K562 (cell line): ENCODE results near the gene DIAPH3. TPM values are rescaled to one million over a fixed set of nuclear protein-coding genes. Genes with fewer than 3 reads are reported as not detected.

Source experiments
- ATAC-seq: fragments of 200-7000 bp; cut with Tn5 transposase; 3 replicates; pipeline ENCODE4 v1.9.1; 2020; ENCODE audit warnings: moderate library complexity
- BruUV-seq: library from RNA; stranded (reverse); fragments of 400-500 nt; replicated peaks from 2 replicates; lab custom pipeline; 2021; lab: Mats Ljungman, UMichigan
- CTCF ChIA-PET: fragments of 300-600 bp; formaldehyde crosslinking; extraction: SDS; loops from one replicate; lab custom pipeline; 2021; ENCODE audit warnings: low intra/inter-chr PET ratio; lab: Yijun Ruan, JAX
- POLR2A ChIA-PET: fragments of 300-600, 350-650 bp; sonication (Branson Sonifier 250); formaldehyde crosslinking; extraction: SDS; loops from one replicate; lab custom pipeline; 2021; ENCODE audit warnings: antibody characterized with exemption, inconsistent platforms; lab: Yijun Ruan, JAX
- DNase-seq, 4 experiments: peaks; one replicate each; pipeline versions ENCODE4 v3.0.0 to v3.0.0-alpha.2; 2011 to 2018; ENCODE audit warnings: low spot score in 3 of 4, mixed read lengths in 3 of 4; ENCODE audit errors: extremely low read depth in 1 of 4
- FAIRE-seq: peaks from 2 replicates; lab custom pipeline; 2011; peaks lifted over from hg19 to GRCh38; lab: Jason Lieb, UNC
- H2AFZ ChIP-seq: 2 replicates; pipeline ENCODE4 v1.6.0; 2011; ENCODE audit warnings: low read depth, low read length, control low read depth, inconsistent platforms
- H3K27ac ChIP-seq: fragments of 200-600 bp; 3 replicates; pipeline ENCODE4 v1.8.0; 2011; ENCODE audit warnings: low read depth, mild to moderate bottlenecking, control low read depth, inconsistent platforms, low read length, moderate library complexity, mixed read lengths; ENCODE audit errors: extremely low read depth
- H3K27me3 ChIP-seq, 2 experiments: fragments of 300-600 bp in 1 of 2; 2 replicates in 1 of 2; 3 replicates in 1 of 2; pipeline versions ENCODE4 v1.6.0 to v1.8.0; 2011; ENCODE audit warnings: inconsistent platforms in 2 of 2, low read length in 2 of 2, mild to moderate bottlenecking in 1 of 2, mixed read lengths in 1 of 2, moderate library complexity in 1 of 2; ENCODE audit not compliant: control insufficient read depth in 2 of 2, insufficient read depth in 2 of 2
- H3K36me3 ChIP-seq: fragments of 300-600 bp; 3 replicates; pipeline ENCODE4 v1.8.0; 2011; ENCODE audit warnings: mild to moderate bottlenecking, low read length, inconsistent platforms; ENCODE audit not compliant: control insufficient read depth, insufficient read depth
- H3K4me1 ChIP-seq, 2 experiments: fragments of 200-600 bp in 1 of 2; replicated peaks in 1 of 2; 2 replicates in 1 of 2; 3 replicates in 1 of 2; pipeline versions ENCODE4 v1.5.1 to v1.8.0; 2011; ENCODE audit warnings: inconsistent platforms in 2 of 2, low read length in 2 of 2, mild to moderate bottlenecking in 1 of 2, mixed read lengths in 1 of 2, moderate library complexity in 1 of 2; ENCODE audit not compliant: control insufficient read depth in 2 of 2, insufficient read depth in 2 of 2
- H3K4me2 ChIP-seq: 2 replicates; pipeline ENCODE4 v1.6.1; 2011; ENCODE audit warnings: low read length, control low read depth, inconsistent platforms, mixed read lengths; ENCODE audit not compliant: insufficient read depth
- H3K4me3 ChIP-seq: fragments of 200-600 bp; sonication (generic), shearing (Covaris generic); 2 replicates; pipeline ENCODE4 v1.5.1; 2016; ENCODE audit warnings: control low read depth, inconsistent platforms
- H3K79me2 ChIP-seq: fragments of 200-600 bp; 3 replicates; pipeline ENCODE4 v1.8.0; 2011; ENCODE audit warnings: low read length, inconsistent platforms; ENCODE audit not compliant: control insufficient read depth, insufficient read depth
- H3K9ac ChIP-seq, 2 experiments: 2 replicates each; pipeline versions ENCODE4 v1.6.0 to v1.6.1; 2011; ENCODE audit warnings: low read depth in 2 of 2, low read length in 2 of 2, control low read depth in 1 of 2, inconsistent platforms in 1 of 2, mild to moderate bottlenecking in 1 of 2, mixed read lengths in 1 of 2; ENCODE audit not compliant: insufficient read depth in 1 of 2
- H3K9me1 ChIP-seq: one replicate; pipeline ENCODE4 v1.6.0; 2011; ENCODE audit warnings: inconsistent platforms, mild to moderate bottlenecking, low read length, moderate library complexity; ENCODE audit not compliant: control insufficient read depth, insufficient read depth
- H3K9me3 ChIP-seq: replicated peaks from 2 replicates; pipeline ENCODE4 v1.5.1; 2011; ENCODE audit warnings: low read depth, low read length, inconsistent platforms; ENCODE audit not compliant: control insufficient read depth, insufficient read depth
- H4K20me1 ChIP-seq: replicated peaks from 2 replicates; pipeline ENCODE4 v1.6.1; 2011; ENCODE audit warnings: low read length, inconsistent platforms, mixed read lengths; ENCODE audit not compliant: control insufficient read depth, insufficient read depth
- CREM ChIP-seq: IDR thresholded peaks from 2 replicates; pipeline ENCODE4 v1.6.1; 2014; ENCODE audit warnings: antibody characterized with exemption, low read depth
- HLTF ChIP-seq: fragments of 450-650 bp; IDR thresholded peaks from 2 replicates; pipeline ENCODE4 v1.6.1; 2016
- KLF16 ChIP-seq: IDR thresholded peaks from 2 replicates; pipeline ENCODE4 v1.6.1; 2016; ENCODE audit warnings: antibody characterized with exemption
- PHB ChIP-seq: fragments of 250-450 bp; sonication (Bioruptor Pico); IDR thresholded peaks from 2 replicates; pipeline ENCODE4 v1.5.0; 2021
- POU5F1 ChIP-seq: fragments of 150-350 bp; IDR thresholded peaks from 2 replicates; pipeline ENCODE4 v1.6.1; 2014; ENCODE audit warnings: borderline replicate concordance, low read length, low read depth, mild to moderate bottlenecking; ENCODE audit not compliant: partially characterized antibody
- RBM15 ChIP-seq: fragments of 200-400 bp; formaldehyde crosslinking; IDR thresholded peaks from 2 replicates; pipeline ENCODE4 v1.6.1; 2018; ENCODE audit warnings: mild to moderate bottlenecking, low read length, moderate library complexity; ENCODE audit not compliant: insufficient read depth
- SRSF1 ChIP-seq: fragments of 200-400 bp; formaldehyde crosslinking; IDR thresholded peaks from 2 replicates; pipeline ENCODE4 v1.6.1; 2017; ENCODE audit warnings: mild to moderate bottlenecking, low read depth, low read length, moderate library complexity
- TAF7 ChIP-seq: fragments of 450-650 bp; IDR thresholded peaks from 2 replicates; pipeline ENCODE4 v1.6.1; 2016; ENCODE audit warnings: missing genetic modification characterization, missing compliant biosample characterization
- WGBS: fragments of 100-300 bp; shearing (Covaris generic); methylation state at CpG from one replicate; pipeline ENCODE4 v1.1.6; 2016; ENCODE audit warnings: low coverage, mixed read lengths; ENCODE audit not compliant: insufficient coverage; ENCODE audit errors: missing lambda C conversion rate; 5-methylcytosine and 5-hydroxymethylcytosine counted together
- in situ Hi-C: fragments of 300-500 bp; cut with MboI; formaldehyde crosslinking; loops from 4 replicates; pipeline ENCODE4 v1.15.0; 2018; ENCODE audit warnings: inconsistent platforms, mixed read lengths
- intact Hi-C: fragments of 100-400 bp; cut with micrococcal nuclease; formaldehyde crosslinking; loops from 2 replicates; pipeline ENCODE4 v1.14.2; 2022
- polyA plus RNA-seq, 8 experiments: library from polyadenylated mRNA; depleted of rRNA in 4 of 8; stranded (reverse) in 5 of 8; unstranded in 3 of 8; fragments of >200 nt; fragmentation: Nextera tagmentation in 2 of 8; fragmentation: Illumina TruSeq in 1 of 8; extraction: Ambion mirVana in 2 of 8; extraction: Trizol in 1 of 8; gene quantifications; 2 replicates each; pipeline versions ENCODE4 v1.2.1 to v1.2.3, GENCODE V29; 2011 to 2014; ENCODE audit warnings: inconsistent platforms in 1 of 8, missing spikeins in 1 of 8
- total RNA-seq, 7 experiments: library from RNA; depleted of rRNA in 6 of 7; stranded (reverse); fragments of >200 nt in 6 of 7; fragmentation: Illumina TruSeq in 2 of 7; extraction: Trizol in 2 of 7; gene quantifications; 2 replicates each; pipeline versions ENCODE4 v1.2.1 to v1.2.3, GENCODE V29; 2011 to 2021; ENCODE audit warnings: low replicate concordance in 1 of 7
- TF ChIP-seq, protein P1 (sequence below): fragments of 250-450 bp; sonication (Bioruptor Pico); IDR thresholded peaks from 2 replicates; pipeline ENCODE4 v1.8.0; 2021; ENCODE audit warnings: mild to moderate bottlenecking, moderate library complexity
- TF ChIP-seq, protein P2 (sequence below): conservative IDR thresholded peaks from 2 replicates; pipeline ENCODE4 v1.6.1; 2011; ENCODE audit warnings: low read depth, mild to moderate bottlenecking, low read length; ENCODE audit not compliant: control insufficient read depth
- TF ChIP-seq, protein P3 (sequence below): IDR thresholded peaks from 2 replicates; pipeline ENCODE4 v1.6.1; 2011; ENCODE audit warnings: borderline replicate concordance, low read depth, mild to moderate bottlenecking, moderate library complexity, low read length; ENCODE audit not compliant: insufficient read depth, poor library complexity, severe bottlenecking

The DIAPH3 gene
- total and polyA plus RNA-seq, 9 of the 15 experiments (the other 6 are each of a cell fraction or from before 2014, with no cell fraction given), result 9.0 to 18.7 (median 14.7) TPM

DNA sequence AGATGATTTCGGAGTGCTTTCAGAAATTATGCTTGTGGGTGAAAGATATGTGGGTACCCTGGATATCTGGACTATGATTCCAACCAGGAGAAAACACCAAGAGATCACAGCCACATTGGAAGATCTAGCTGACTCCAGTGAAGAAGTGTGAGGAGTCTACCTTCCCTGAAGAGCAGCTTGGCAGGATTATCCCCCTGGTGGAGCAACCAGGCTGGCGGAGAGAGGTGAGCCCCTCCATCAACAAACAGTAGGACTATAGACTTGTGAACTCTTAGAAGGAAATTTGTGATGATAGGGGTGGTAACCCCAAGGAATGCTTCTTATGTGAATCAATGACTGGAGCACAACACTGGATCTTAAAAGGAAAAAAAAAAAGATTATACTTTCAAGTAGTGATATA lies 47.8 kb upstream of the DIAPH3 start:
- Histone ChIP-seq H3K4me3 (no peak overlapping the region), H4K20me1 (no peaks in the 10 kb centered on the region), H3K9me1 (no peaks in the 10 kb centered on the region), H2AFZ (no peak overlapping the region), H3K36me3 (no peaks in the 10 kb centered on the region), H3K27me3 (no peaks in the 10 kb centered on the region), H3K79me2 (no peaks in the 10 kb centered on the region), H3K4me1 (peaks cover 0 to 6% of the 10 kb centered on the region in 2 experiments; a peak in 1 of 5 replicates), H3K9ac (no peak overlapping the region), H3K4me2 (no peak overlapping the region), H3K9me3 (no peaks in the 10 kb centered on the region), H3K27ac (no peak overlapping the region)
- ATAC-seq (peak; percentile 63; the same call in 2 of the 3 replicates), DNase-seq (no peak), FAIRE-seq (no peak)
- POLR2A ChIA-PET, result no interaction called here
- BruUV-seq, result no TSS peak
- CTCF ChIA-PET, result no interaction called here
- intact Hi-C loops, result no loop called here
- TF ChIP-seq CREM, result no peak
- TF ChIP-seq, protein P1, sequence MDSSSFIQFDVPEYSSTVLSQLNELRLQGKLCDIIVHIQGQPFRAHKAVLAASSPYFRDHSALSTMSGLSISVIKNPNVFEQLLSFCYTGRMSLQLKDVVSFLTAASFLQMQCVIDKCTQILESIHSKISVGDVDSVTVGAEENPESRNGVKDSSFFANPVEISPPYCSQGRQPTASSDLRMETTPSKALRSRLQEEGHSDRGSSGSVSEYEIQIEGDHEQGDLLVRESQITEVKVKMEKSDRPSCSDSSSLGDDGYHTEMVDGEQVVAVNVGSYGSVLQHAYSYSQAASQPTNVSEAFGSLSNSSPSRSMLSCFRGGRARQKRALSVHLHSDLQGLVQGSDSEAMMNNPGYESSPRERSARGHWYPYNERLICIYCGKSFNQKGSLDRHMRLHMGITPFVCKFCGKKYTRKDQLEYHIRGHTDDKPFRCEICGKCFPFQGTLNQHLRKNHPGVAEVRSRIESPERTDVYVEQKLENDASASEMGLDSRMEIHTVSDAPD (CRISPR knock-in tag), result no peak
- no peak for TF ChIP-seq RBM15
- TF ChIP-seq TAF7 (tag), result no peak
- TF ChIP-seq KLF16, result no peak
- TF ChIP-seq SRSF1, result no peak
- TF ChIP-seq PHB (CRISPR knock-in tag), result no peak
- TF ChIP-seq HLTF, result no peak
- TF ChIP-seq, protein P2, sequence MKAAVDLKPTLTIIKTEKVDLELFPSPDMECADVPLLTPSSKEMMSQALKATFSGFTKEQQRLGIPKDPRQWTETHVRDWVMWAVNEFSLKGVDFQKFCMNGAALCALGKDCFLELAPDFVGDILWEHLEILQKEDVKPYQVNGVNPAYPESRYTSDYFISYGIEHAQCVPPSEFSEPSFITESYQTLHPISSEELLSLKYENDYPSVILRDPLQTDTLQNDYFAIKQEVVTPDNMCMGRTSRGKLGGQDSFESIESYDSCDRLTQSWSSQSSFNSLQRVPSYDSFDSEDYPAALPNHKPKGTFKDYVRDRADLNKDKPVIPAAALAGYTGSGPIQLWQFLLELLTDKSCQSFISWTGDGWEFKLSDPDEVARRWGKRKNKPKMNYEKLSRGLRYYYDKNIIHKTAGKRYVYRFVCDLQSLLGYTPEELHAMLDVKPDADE, result no peak
- TF ChIP-seq, protein P3, sequence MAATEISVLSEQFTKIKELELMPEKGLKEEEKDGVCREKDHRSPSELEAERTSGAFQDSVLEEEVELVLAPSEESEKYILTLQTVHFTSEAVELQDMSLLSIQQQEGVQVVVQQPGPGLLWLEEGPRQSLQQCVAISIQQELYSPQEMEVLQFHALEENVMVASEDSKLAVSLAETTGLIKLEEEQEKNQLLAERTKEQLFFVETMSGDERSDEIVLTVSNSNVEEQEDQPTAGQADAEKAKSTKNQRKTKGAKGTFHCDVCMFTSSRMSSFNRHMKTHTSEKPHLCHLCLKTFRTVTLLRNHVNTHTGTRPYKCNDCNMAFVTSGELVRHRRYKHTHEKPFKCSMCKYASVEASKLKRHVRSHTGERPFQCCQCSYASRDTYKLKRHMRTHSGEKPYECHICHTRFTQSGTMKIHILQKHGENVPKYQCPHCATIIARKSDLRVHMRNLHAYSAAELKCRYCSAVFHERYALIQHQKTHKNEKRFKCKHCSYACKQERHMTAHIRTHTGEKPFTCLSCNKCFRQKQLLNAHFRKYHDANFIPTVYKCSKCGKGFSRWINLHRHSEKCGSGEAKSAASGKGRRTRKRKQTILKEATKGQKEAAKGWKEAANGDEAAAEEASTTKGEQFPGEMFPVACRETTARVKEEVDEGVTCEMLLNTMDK, result no peak
- no peak for TF ChIP-seq POU5F1
- 40% methylated on average over 2 of the region's 2 CpGs for WGBS
- in situ Hi-C loops, result no loop called here
